Gastroesophageal sphincter (tissue), 3 donors: ENCODE measurements around the gene KIR3DL3.
"Not testable (repeated sequence)": the region's sequence is repeated elsewhere in the genome, so short reads cannot be mapped to it uniquely, and the experiment has no call there.

Source experiments
- POLR2A ChIP-seq, 2 donors: fragments of 450-650 bp; IDR thresholded peaks; one replicate each; pipeline ENCODE4 v1.6.1; 2017; ENCODE audit warnings: antibody characterized with exemption in 2 of 2, mild to moderate bottlenecking in 2 of 2, moderate library complexity in 1 of 2
- POLR2AphosphoS5 ChIP-seq: sonication (generic); formaldehyde crosslinking; IDR thresholded peaks from one replicate; pipeline ENCODE4 v1.6.1; 2017; ENCODE audit warnings: antibody characterized with exemption
- TF ChIP-seq, protein P1 (sequence below), 4 experiments: fragments of 200-600 bp in 2 of 4; fragments of 450-650 bp in 2 of 4; sonication (generic) in 1 of 4; IDR thresholded peaks; one replicate each; pipeline ENCODE4 v1.5.1; 2017 to 2019; ENCODE audit warnings: antibody characterized with exemption in 4 of 4, mild to moderate bottlenecking in 2 of 4, moderate library complexity in 2 of 4

DNA sequence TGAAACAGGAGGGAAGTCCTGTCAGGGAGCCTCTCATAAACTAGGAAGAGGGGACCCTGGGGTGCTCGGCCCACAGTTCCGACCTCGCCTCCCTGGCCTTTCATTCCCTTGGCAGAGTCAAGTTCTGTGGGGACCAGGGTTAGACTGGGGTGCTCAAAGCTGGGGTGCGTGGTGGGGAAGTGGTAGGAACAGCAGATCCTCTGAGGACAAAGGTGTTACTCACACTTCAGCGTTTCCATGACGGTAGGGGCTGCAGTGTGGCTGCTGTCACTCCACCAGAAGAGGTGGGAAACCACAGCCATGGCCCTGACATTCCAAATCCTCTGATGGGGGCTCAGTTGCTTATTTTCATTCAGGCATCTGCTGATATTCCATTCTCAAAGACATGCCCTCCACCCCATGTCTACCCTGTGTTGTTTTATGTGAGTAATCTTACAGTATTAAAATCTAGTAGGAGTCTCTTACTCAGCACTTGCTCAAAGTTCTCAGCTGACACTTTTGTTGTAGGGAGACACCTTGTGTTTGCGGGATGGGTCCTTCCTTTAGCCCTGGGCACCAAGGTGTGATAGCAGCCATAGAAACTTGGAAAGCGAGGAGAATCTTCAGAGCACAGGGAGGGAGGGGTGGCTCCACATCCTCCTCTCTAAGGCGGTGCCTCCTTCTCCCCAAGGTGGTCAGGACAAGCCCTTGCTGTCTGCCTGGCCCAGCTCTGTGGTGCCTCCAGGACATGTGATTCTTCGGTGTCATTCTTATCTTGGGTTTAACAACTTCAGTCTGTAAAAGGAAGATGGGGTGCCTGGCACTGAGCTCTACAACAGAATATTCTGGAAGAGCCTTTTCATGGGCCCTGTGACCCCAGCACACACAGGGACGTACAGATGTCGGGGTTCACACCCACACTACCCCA is 32.2 kb downstream of the KIR3DL3 start:
- not testable (repeated sequence) for TF ChIP-seq POLR2A (IDR thresholded peaks at IDR 0.05); POLR2AphosphoS5
- TF ChIP-seq, protein P1, sequence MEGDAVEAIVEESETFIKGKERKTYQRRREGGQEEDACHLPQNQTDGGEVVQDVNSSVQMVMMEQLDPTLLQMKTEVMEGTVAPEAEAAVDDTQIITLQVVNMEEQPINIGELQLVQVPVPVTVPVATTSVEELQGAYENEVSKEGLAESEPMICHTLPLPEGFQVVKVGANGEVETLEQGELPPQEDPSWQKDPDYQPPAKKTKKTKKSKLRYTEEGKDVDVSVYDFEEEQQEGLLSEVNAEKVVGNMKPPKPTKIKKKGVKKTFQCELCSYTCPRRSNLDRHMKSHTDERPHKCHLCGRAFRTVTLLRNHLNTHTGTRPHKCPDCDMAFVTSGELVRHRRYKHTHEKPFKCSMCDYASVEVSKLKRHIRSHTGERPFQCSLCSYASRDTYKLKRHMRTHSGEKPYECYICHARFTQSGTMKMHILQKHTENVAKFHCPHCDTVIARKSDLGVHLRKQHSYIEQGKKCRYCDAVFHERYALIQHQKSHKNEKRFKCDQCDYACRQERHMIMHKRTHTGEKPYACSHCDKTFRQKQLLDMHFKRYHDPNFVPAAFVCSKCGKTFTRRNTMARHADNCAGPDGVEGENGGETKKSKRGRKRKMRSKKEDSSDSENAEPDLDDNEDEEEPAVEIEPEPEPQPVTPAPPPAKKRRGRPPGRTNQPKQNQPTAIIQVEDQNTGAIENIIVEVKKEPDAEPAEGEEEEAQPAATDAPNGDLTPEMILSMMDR (IDR thresholded peaks at IDR 0.05): not testable (repeated sequence)
